Measurements from ENCODE around the gene NAA11.

GRCh38 chr4:79366422-79366821 is 40.6 kb upstream of the NAA11 start:
- no peak for TF ChIP-seq CTCF (IDR thresholded peaks at IDR 0.05)
- no peak for TF ChIP-seq REST (IDR thresholded peaks at IDR 0.05)
- no peak for TF ChIP-seq POLR2A (IDR thresholded peaks at IDR 0.05; ENCODE audit: low read length)
- no peak for TF ChIP-seq EP300 (IDR thresholded peaks at IDR 0.05)
- TF ChIP-seq HDAC2 (IDR thresholded peaks at IDR 0.05): no peak
- no peak for TF ChIP-seq ZNF302 (CRISPR knock-in tag; IDR thresholded peaks at IDR 0.05)
- no peak for TF ChIP-seq ELK1 (IDR thresholded peaks at IDR 0.05; ENCODE audit: low read depth, low read length)
- TF ChIP-seq RNF2 (IDR thresholded peaks at IDR 0.05; ENCODE audit: borderline replicate concordance, low read depth): no peak
- TF ChIP-seq RARB (CRISPR knock-in tag; IDR thresholded peaks at IDR 0.05): no peak
- no peak for TF ChIP-seq JUNB (IDR thresholded peaks at IDR 0.05)
- TF ChIP-seq RFX5 (IDR thresholded peaks at IDR 0.05): no peak
- TF ChIP-seq CHD2 (IDR thresholded peaks at IDR 0.05; ENCODE audit: low read length, partially characterized antibody): no peak
